Heart left ventricle (tissue), 16 donors: ENCODE results near the gene FLRT1. TPM values are rescaled to one million over a fixed set of nuclear protein-coding genes. Genes with fewer than 3 reads are reported as not detected.

Experiments
- ATAC-seq, 4 donors: fragments of 200-7000 bp; cut with Tn5 transposase; one replicate each; pipeline ENCODE4 v1.9.1; 2020 to 2022; ENCODE audit warnings: moderate library complexity in 4 of 4, mild to moderate bottlenecking in 3 of 4, moderate number of reproducible peaks in 1 of 4
- DNase-seq, 5 donors: peaks; one replicate each; pipeline ENCODE4 v3.0.0-alpha.2; 2020
- H3K27ac ChIP-seq, 12 donors: fragments of 200-600 bp; sonication (generic) in 4 of 12; one replicate each; pipeline versions ENCODE4 v1.5.0 to v1.8.0; 2016 to 2022; ENCODE audit warnings: mild to moderate bottlenecking in 2 of 12
- H3K27me3 ChIP-seq, 9 donors: fragments of 200-600 bp; sonication (generic) in 2 of 9; one replicate each; pipeline versions ENCODE4 v1.5.1 to v1.8.0; 2016 to 2022; ENCODE audit warnings: mild to moderate bottlenecking in 3 of 9
- H3K36me3 ChIP-seq, 9 donors: fragments of 200-600 bp; sonication (generic) in 2 of 9; one replicate each; pipeline versions ENCODE4 v1.5.0 to v1.8.0; 2018 to 2022; ENCODE audit warnings: mild to moderate bottlenecking in 2 of 9
- H3K4me1 ChIP-seq, 12 donors: fragments of 200-600 bp; sonication (generic) in 4 of 12; one replicate each; pipeline versions ENCODE4 v1.5.0 to v1.8.0; 2016 to 2022; ENCODE audit warnings: mild to moderate bottlenecking in 3 of 12
- H3K4me3 ChIP-seq, 12 donors: fragments of 200-600 bp; sonication (generic) in 4 of 12; one replicate each; pipeline versions ENCODE4 v1.5.0 to v1.8.0; 2017 to 2022; ENCODE audit warnings: mild to moderate bottlenecking in 9 of 12, moderate library complexity in 4 of 12
- H3K9me3 ChIP-seq, 12 donors: fragments of 200-600 bp; sonication (generic) in 4 of 12; one replicate each; pipeline versions ENCODE4 v1.5.0 to v1.8.0; 2016 to 2022; ENCODE audit warnings: mild to moderate bottlenecking in 1 of 12
- POLR2A ChIP-seq, 2 donors: fragments of 450-650 bp; IDR thresholded peaks; one replicate each; pipeline ENCODE4 v1.6.1; 2017; ENCODE audit warnings: antibody characterized with exemption in 2 of 2, mild to moderate bottlenecking in 2 of 2, moderate library complexity in 2 of 2
- WGBS, 4 donors: extraction: QIAGEN DNeasy Blood & Tissue Kit in 2 of 4; methylation state at CpG; one replicate each; pipeline versions ENCODE4 v1.1.5 to v1.1.7; 2013 to 2018; 5-methylcytosine and 5-hydroxymethylcytosine counted together
- intact Hi-C, 10 donors: fragments of 100-400 bp; cut with DNase I; formaldehyde crosslinking; loops; one replicate each; pipeline versions ENCODE4 v1.11.1 to v1.14.2; 2022
- polyA plus RNA-seq, 2 donors: library from polyadenylated mRNA; stranded (reverse); fragments of 200-250 nt; gene quantifications; one replicate each; pipeline ENCODE4 v1.2.3, GENCODE V29; 2013
- total RNA-seq, 9 donors: library from RNA; depleted of rRNA in 2 of 9; stranded (reverse); fragments of >200 nt in 2 of 9; fragmentation: NEBNext Ultra II Directional in 3 of 9; extraction: Animal tissue kit (Norgen Biotek cat#: 25700) in 3 of 9; gene quantifications; one replicate each; pipeline versions ENCODE4 v1.1.0 to v1.2.4, GENCODE V29; 2016 to 2023
- TF ChIP-seq, protein P1 (sequence below), 12 donors: fragments of 200-600 bp; sonication (generic) in 4 of 12; IDR thresholded peaks; one replicate each; pipeline versions ENCODE4 v1.5.0 to v1.8.0; 2018 to 2022; ENCODE audit warnings: antibody characterized with exemption in 12 of 12, mild to moderate bottlenecking in 5 of 12
- donor health status: ischemic (EF 13 %, LVEDD 7.1; RV severe dilation, severe dysfunction).
- donor health status: healthy with polysubstance abuse.
- donor health status: DM: no; HTN: yes; CAD: no.
- donor health status: DM: no; HTN: no; CAD: no.
- donor health status: ischemic (EF 25% LVEDD 6.9; RV normal size, moderate dysfunction).
- donor health status: ischemic (EF 25% LVEDD 5.7; RV mildly dilated, moderate dysfunction).
- donor health status: healthy.
- donor health status: DM: yes; HTN: yes; CAD: no.
- donor health status: ischemic (EF 35%, LVEDD 5.7; RV mildly dilated, moderate dysfunction).
- donor health status: nonischemic (EF 11% LVEDD 7.7; RV severe dilation, severe dysfunction).
- donor health status: DM: yes; HTN: yes; CAD: no.
- donor health status: PGD.
- donor health status: ischemic (EF 29% LVEDD 5.4; RV normal size, mild dysfunction).
- donor health status: nonischemic (EF 23%, LVEDD 6.1; RV moderate dilation, normal function).

FLRT1 gene
- total and polyA plus RNA-seq, 11 donors: 0.20 to 1.4 (median 0.37) TPM

DNA sequence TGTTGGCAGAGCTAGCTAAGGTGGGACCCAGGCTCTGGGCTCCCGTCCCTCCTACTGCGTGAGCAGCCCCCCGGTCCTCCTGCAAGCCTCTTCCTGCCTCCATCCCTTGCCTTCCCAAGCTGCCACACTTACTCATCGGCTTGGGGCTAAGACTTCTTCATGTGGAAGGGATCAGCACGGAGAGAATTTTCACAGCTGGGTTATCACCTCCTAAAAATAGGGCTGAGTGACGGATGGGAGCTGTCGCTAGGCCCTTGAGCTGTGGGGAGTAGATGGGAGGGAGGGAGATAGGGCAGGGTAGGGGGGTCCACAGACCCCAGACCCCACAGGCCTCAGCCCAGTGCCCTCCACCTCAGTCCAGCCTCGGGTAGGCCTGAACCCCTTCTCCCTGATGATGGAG, 41.0 kb downstream of the FLRT1 start:
- Histone ChIP-seq H3K27me3 (no peaks in the 10 kb centered on the region), H3K9me3 (no peaks in the 10 kb centered on the region), H3K4me3 (no peak overlapping the region), H3K4me1 (peaks cover 4 to 70% (median 14%) of the 10 kb centered on the region in 12 donors), H3K27ac (no peak overlapping the region), H3K36me3 (no peaks in the 10 kb centered on the region)
- WGBS, 4 donors: 47 to 62% (median 53%) methylated on average over 7 to 8 of the region's 8 CpGs
- intact Hi-C loops: no loop called here
- TF ChIP-seq POLR2A (IDR thresholded peaks at IDR 0.05): no peak
- TF ChIP-seq, protein P1, sequence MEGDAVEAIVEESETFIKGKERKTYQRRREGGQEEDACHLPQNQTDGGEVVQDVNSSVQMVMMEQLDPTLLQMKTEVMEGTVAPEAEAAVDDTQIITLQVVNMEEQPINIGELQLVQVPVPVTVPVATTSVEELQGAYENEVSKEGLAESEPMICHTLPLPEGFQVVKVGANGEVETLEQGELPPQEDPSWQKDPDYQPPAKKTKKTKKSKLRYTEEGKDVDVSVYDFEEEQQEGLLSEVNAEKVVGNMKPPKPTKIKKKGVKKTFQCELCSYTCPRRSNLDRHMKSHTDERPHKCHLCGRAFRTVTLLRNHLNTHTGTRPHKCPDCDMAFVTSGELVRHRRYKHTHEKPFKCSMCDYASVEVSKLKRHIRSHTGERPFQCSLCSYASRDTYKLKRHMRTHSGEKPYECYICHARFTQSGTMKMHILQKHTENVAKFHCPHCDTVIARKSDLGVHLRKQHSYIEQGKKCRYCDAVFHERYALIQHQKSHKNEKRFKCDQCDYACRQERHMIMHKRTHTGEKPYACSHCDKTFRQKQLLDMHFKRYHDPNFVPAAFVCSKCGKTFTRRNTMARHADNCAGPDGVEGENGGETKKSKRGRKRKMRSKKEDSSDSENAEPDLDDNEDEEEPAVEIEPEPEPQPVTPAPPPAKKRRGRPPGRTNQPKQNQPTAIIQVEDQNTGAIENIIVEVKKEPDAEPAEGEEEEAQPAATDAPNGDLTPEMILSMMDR (IDR thresholded peaks at IDR 0.05): no peak
- no peak for DNase-seq
- peak; percentile 23 to 53 (median 38) for ATAC-seq

DNA sequence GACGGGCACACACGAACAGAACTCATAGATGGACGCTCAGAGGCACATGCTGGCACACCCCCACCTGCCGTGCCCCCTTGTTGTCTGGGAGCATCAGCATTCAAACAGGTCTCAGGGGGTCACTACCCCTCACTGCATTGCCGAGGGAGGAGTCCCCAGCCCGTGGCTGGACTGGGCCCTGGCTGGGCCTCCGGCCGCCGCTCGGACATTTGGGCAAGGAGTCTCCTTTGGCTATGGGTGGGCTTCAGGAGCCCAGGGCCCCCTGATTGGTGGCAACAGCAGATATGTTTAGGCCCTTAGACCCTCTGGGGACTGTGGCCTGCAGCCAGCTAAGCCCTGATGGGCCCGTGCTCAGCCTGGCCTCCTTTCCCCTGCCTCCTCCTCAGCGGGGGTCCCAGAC, 41.9 kb downstream of the FLRT1 start:
- Histone ChIP-seq H3K36me3 (no peaks in the 10 kb centered on the region), H3K27me3 (no peaks in the 10 kb centered on the region), H3K4me1 (peaks cover 4 to 62% (median 13%) of the 10 kb centered on the region in 12 donors), H3K4me3 (no peak overlapping the region), H3K27ac (no peak overlapping the region), H3K9me3 (no peaks in the 10 kb centered on the region)
- intact Hi-C loops: no loop called here
- DNase-seq: no peak
- no peak for ATAC-seq
- TF ChIP-seq, protein P1 (IDR thresholded peaks at IDR 0.05): no peak
- TF ChIP-seq POLR2A (IDR thresholded peaks at IDR 0.05): no peak
- 63 to 82% (median 79%) methylated on average over 2 to 12 of the region's 12 CpGs for WGBS, 4 donors

DNA sequence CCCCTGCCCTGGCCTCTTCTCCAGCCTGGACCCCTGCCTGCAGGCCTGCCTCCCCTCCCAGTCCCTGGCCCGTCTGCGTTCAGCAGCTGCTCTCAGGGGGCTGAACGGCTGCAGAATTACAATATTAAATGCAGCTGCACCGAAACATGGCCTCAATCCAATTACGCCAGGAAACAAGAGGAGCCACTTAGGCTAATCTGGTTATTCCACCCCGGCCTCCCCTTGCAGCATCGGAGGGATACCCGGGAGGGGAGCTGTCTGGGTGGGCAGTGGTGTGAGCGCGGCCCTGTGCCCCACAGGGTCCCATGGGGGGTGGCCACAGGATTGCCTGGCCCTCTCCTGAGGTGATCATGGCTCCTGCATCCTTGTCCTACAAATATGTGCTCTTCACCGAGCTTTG, 42.6 kb downstream of the FLRT1 start:
- WGBS, 4 donors: 15 to 24% (median 19%) methylated on average over 5 to 11 of the region's 11 CpGs
- intact Hi-C loops: no loop called here
- Histone ChIP-seq H3K9me3 (no peaks in the 10 kb centered on the region), H3K36me3 (no peaks in the 10 kb centered on the region), H3K4me3 (no peak overlapping the region), H3K4me1 (peaks cover 4 to 56% (median 12%) of the 10 kb centered on the region in 12 donors), H3K27me3 (no peaks in the 10 kb centered on the region), H3K27ac (no peak overlapping the region)
- TF ChIP-seq, protein P1 (IDR thresholded peaks at IDR 0.05): no peak
- no peak for TF ChIP-seq POLR2A (IDR thresholded peaks at IDR 0.05)
- ATAC-seq: peak in 3 of 4 donors; percentile 36 to 42 (median 40)
- DNase-seq: peak in 1 of 5 donors; percentile 39

DNA sequence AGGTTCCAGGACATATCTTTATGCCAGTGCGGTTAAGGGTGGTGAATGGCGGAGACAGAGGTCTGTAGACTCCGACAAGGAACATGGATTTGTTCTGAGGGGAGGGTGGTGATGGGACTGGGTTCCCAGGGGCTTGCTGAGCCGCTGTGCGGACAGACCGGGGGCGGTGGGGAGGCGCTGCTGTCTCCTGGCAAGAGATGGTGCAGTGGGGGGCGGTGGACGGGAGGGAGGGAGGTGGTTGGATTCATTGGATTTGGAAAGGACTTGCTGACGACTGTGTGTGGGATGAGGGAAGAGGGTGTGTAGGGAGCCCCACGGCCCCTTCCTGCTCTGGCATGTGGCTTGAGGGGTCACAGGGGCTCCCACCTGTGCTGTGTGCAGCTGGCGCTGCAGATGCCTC, 43.2 kb downstream of the FLRT1 start:
- Histone ChIP-seq H3K27ac (no peak overlapping the region), H3K4me1 (peaks cover 4 to 59% (median 12%) of the 10 kb centered on the region in 12 donors), H3K36me3 (no peaks in the 10 kb centered on the region), H3K9me3 (no peaks in the 10 kb centered on the region), H3K27me3 (no peaks in the 10 kb centered on the region), H3K4me3 (no peak overlapping the region)
- intact Hi-C loops: no loop called here
- DNase-seq (no peak), ATAC-seq (peak in 1 of 4 donors; percentile 19)
- 62 to 80% (median 75%) methylated on average over 13 of the region's 13 CpGs for WGBS, 4 donors
- TF ChIP-seq, protein P1 (IDR thresholded peaks at IDR 0.05): no peak
- no peak for TF ChIP-seq POLR2A (IDR thresholded peaks at IDR 0.05)
